ENCODE results near the gene GOLGA6L26. TPM values are rescaled to one million over a fixed set of nuclear protein-coding genes. Genes with fewer than 3 reads are reported as not detected.

GOLGA6L26 gene
- total RNA-seq = not detected in 2 replicates

GRCh38 chr15:23334096-23334495 lies at the start of gene GOLGA6L26:
Gene GOLGA6L26 (minus strand): TSS chr15:23334196. CDS start chr15:23334135, 61 bp downstream.

GRCh38 chr15:23354448-23354847 lies 20.5 kb upstream of the GOLGA6L26 start, which contains the start of gene GOLGA8S:
Gene GOLGA8S (plus strand): TSS chr15:23354748. CDS start chr15:23354810, 62 bp downstream.

Other genes with a start within 250 kb of the GOLGA6L26 start
- gene GOLGA6L1, start 197.4 kb downstream of the GOLGA6L26 start, total RNA-seq = not detected in 2 replicates
- under 0.01 and 0.15 TPM in 2 replicates for gene GOLGA8S, start 20.6 kb upstream of the GOLGA6L26 start, total RNA-seq
- not detected in 2 replicates for gene GOLGA6L2, start 113.0 kb upstream of the GOLGA6L26 start, total RNA-seq
- gene MKRN3, start 231.5 kb upstream of the GOLGA6L26 start, total RNA-seq = not detected in 2 replicates